Keratinocyte (primary cell): ENCODE data around the gene AAMP. TPM values are rescaled to one million over a fixed set of nuclear protein-coding genes. Genes with fewer than 3 reads are reported as not detected.

Experiments used
- DNase-seq: peaks from one replicate; pipeline ENCODE4 v3.0.0-alpha.2; 2011; ENCODE audit warnings: low read depth, missing footprints, low spot score
- FAIRE-seq: peaks from 2 replicates; lab custom pipeline; 2011; peaks lifted over from hg19 to GRCh38; lab: Jason Lieb, UNC
- H2AFZ ChIP-seq: 2 replicates; pipeline ENCODE4 v1.6.0; 2012; ENCODE audit warnings: low read length, control low read depth, inconsistent platforms; ENCODE audit not compliant: control insufficient read depth
- H3K27ac ChIP-seq: 2 replicates; pipeline ENCODE4 v1.5.1; 2011; ENCODE audit warnings: low read length; ENCODE audit not compliant: control insufficient read depth, insufficient read depth
- H3K27me3 ChIP-seq: 3 replicates; pipeline ENCODE4 v1.6.0; 2011; ENCODE audit warnings: low read length; ENCODE audit not compliant: control insufficient read depth, insufficient read depth; ENCODE audit errors: extremely low read depth
- H3K36me3 ChIP-seq, 2 experiments: 2 replicates in 1 of 2; 3 replicates in 1 of 2; pipeline ENCODE4 v1.5.1; 2011; ENCODE audit warnings: low read length in 2 of 2, mild to moderate bottlenecking in 1 of 2; ENCODE audit not compliant: control insufficient read depth in 2 of 2, insufficient read depth in 2 of 2; ENCODE audit errors: extremely low read depth in 1 of 2
- H3K4me1 ChIP-seq: 3 replicates; pipeline ENCODE4 v1.5.1; 2011; ENCODE audit warnings: low read length; ENCODE audit not compliant: control insufficient read depth, insufficient read depth; ENCODE audit errors: extremely low read depth
- H3K4me2 ChIP-seq: 3 replicates; pipeline ENCODE4 v1.6.0; 2011; ENCODE audit warnings: low read depth, low read length; ENCODE audit not compliant: control insufficient read depth, insufficient read depth; ENCODE audit errors: extremely low read depth
- H3K4me3 ChIP-seq, 3 experiments: fragments of 200-600 bp in 1 of 3; sonication (generic) in 1 of 3; 2 replicates in 2 of 3; 3 replicates in 1 of 3; pipeline ENCODE4 v1.5.1; 2011 to 2016; ENCODE audit warnings: low read length in 3 of 3, mild to moderate bottlenecking in 3 of 3, control low read depth in 2 of 3, inconsistent platforms in 1 of 3, low read depth in 1 of 3, mixed read lengths in 1 of 3, mixed run types in 1 of 3, moderate library complexity in 1 of 3; ENCODE audit not compliant: control insufficient read depth in 2 of 3, insufficient read depth in 2 of 3; ENCODE audit errors: extremely low read depth in 1 of 3
- H3K79me2 ChIP-seq: 2 replicates; pipeline ENCODE4 v1.6.0; 2012; ENCODE audit warnings: low read length; ENCODE audit not compliant: control insufficient read depth, insufficient read depth
- H3K9ac ChIP-seq: 3 replicates; pipeline ENCODE4 v1.6.0; 2011; ENCODE audit warnings: low read length; ENCODE audit not compliant: control insufficient read depth, insufficient read depth; ENCODE audit errors: extremely low read depth
- H3K9me1 ChIP-seq: 3 replicates; pipeline ENCODE4 v1.6.0; 2011; ENCODE audit warnings: low read length; ENCODE audit not compliant: control insufficient read depth, insufficient read depth; ENCODE audit errors: extremely low read depth
- H3K9me3 ChIP-seq: 2 replicates; pipeline ENCODE4 v1.5.1; 2012; ENCODE audit warnings: low read depth, low read length; ENCODE audit not compliant: control insufficient read depth
- H4K20me1 ChIP-seq: 3 replicates; pipeline ENCODE4 v1.6.0; 2011; ENCODE audit warnings: low read length; ENCODE audit not compliant: control insufficient read depth, insufficient read depth; ENCODE audit errors: extremely low read depth
- EZH2 ChIP-seq: IDR thresholded peaks from one replicate; pipeline ENCODE4 v1.6.1; 2012; ENCODE audit warnings: inconsistent platforms, mild to moderate bottlenecking, low read length, moderate library complexity
- dilution Hi-C: fragments of 300-500 bp; cut with MboI; formaldehyde crosslinking; loops from one replicate; pipeline ENCODE4 v1.7.0; 2020; ENCODE audit warnings: low sequenced_read_pairs; ENCODE audit not compliant: extremely low pct_ligation_motif_present
- polyA plus RNA-seq, 5 experiments: library from polyadenylated mRNA; depleted of rRNA in 3 of 5; stranded (reverse) in 3 of 5; stranded (forward) in 1 of 5; unstranded in 1 of 5; fragments of >200 nt; gene quantifications; 1 replicate in 1 of 5; 2 replicates in 3 of 5; 3 replicates in 1 of 5; pipeline versions ENCODE4 v1.2.1 to v1.2.3, GENCODE V29; 2011 to 2012; ENCODE audit warnings: missing spikeins in 2 of 5, low read depth in 1 of 5, low replicate concordance in 1 of 5
- TF ChIP-seq, protein P1 (sequence below), 3 experiments: IDR thresholded peaks in 1 of 3; conservative IDR thresholded peaks in 1 of 3; optimal IDR thresholded peaks in 1 of 3; 2 replicates in 2 of 3; 3 replicates in 1 of 3; pipeline versions ENCODE3 to v1.5.1; 2011; ENCODE audit warnings: low read length in 3 of 3, mild to moderate bottlenecking in 3 of 3, moderate library complexity in 2 of 3, control low read depth in 1 of 3, inconsistent platforms in 1 of 3; ENCODE audit not compliant: insufficient read depth in 2 of 3; ENCODE audit errors: extremely low read depth in 1 of 3

The AAMP gene
- polyA plus RNA-seq, 1 donor (not counting 4 experiments of a cell fraction or from before 2014, with no cell fraction given) = 78.4 TPM

DNA sequence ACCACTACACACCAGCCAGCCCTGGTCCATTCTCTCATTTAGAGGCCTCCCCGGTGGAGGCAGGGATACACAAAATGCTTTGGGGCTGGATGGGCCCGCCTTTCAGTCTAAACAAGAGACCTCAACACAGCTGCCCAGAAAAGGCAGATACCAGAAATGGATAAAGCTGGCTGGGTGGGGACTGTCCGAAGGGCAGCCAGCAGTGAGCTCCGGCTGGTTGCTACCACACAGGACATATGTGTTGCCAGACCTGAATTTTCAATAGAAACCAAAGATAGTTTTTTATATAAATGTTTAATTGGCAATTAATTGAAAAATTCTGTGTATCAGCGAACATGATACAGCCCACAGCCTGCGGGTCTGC, 7.7 kb downstream of the AAMP start:
- peaks cover 3% of the 10 kb centered on the region for H3K4me1 ChIP-seq
- H3K9me3 ChIP-seq = no peaks in the 10 kb centered on the region
- H3K4me3 ChIP-seq = no peak overlapping the region
- FAIRE-seq = no peak
- no peak for TF ChIP-seq EZH2
- TF ChIP-seq, protein P1, sequence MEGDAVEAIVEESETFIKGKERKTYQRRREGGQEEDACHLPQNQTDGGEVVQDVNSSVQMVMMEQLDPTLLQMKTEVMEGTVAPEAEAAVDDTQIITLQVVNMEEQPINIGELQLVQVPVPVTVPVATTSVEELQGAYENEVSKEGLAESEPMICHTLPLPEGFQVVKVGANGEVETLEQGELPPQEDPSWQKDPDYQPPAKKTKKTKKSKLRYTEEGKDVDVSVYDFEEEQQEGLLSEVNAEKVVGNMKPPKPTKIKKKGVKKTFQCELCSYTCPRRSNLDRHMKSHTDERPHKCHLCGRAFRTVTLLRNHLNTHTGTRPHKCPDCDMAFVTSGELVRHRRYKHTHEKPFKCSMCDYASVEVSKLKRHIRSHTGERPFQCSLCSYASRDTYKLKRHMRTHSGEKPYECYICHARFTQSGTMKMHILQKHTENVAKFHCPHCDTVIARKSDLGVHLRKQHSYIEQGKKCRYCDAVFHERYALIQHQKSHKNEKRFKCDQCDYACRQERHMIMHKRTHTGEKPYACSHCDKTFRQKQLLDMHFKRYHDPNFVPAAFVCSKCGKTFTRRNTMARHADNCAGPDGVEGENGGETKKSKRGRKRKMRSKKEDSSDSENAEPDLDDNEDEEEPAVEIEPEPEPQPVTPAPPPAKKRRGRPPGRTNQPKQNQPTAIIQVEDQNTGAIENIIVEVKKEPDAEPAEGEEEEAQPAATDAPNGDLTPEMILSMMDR (optimal IDR thresholded peaks at IDR 0.05 in 1 of 3, IDR thresholded peaks at IDR 0.05 in 1 of 3, conservative IDR thresholded peaks at IDR 0.05 in 1 of 3; ENCODE audit: extremely low read depth in 1 of 3, insufficient read depth in 2 of 3, low read length in 3 of 3) = no peak
- H3K36me3 ChIP-seq = peaks cover 26% of the 10 kb centered on the region in 2 experiments
- no peaks in the 10 kb centered on the region for H3K9me1 ChIP-seq
- dilution Hi-C loops = no loop called here
- H3K79me2 ChIP-seq = peaks cover under 1% of the 10 kb centered on the region
- DNase-seq = no peak
- H3K27ac ChIP-seq = no peak overlapping the region
- no peak overlapping the region for H2AFZ ChIP-seq
- H3K9ac ChIP-seq = no peak overlapping the region
- H3K4me2 ChIP-seq = no peak overlapping the region
- H4K20me1 ChIP-seq = peaks cover 6% of the 10 kb centered on the region
- H3K27me3 ChIP-seq = no peaks in the 10 kb centered on the region

GRCh38 chr2:218261423-218262236, 8.3 kb downstream of the AAMP start:
- no peaks in the 10 kb centered on the region for H3K79me2 ChIP-seq
- H3K27me3 ChIP-seq = no peaks in the 10 kb centered on the region
- no peak overlapping the region for H2AFZ ChIP-seq
- no peak for TF ChIP-seq EZH2
- TF ChIP-seq, protein P1 (optimal IDR thresholded peaks at IDR 0.05 in 1 of 3, IDR thresholded peaks at IDR 0.05 in 1 of 3, conservative IDR thresholded peaks at IDR 0.05 in 1 of 3; ENCODE audit: extremely low read depth in 1 of 3, insufficient read depth in 2 of 3, low read length in 3 of 3) = no peak
- peaks cover 3% of the 10 kb centered on the region for H3K4me1 ChIP-seq
- DNase-seq (no peak), FAIRE-seq (no peak)
- H3K4me3 ChIP-seq = no peak overlapping the region
- no peaks in the 10 kb centered on the region for H3K9me1 ChIP-seq
- H4K20me1 ChIP-seq = peaks cover 9% of the 10 kb centered on the region
- dilution Hi-C loops = no loop called here
- no peak overlapping the region for H3K9ac ChIP-seq
- H3K36me3 ChIP-seq = peaks cover 22% of the 10 kb centered on the region in 2 experiments
- H3K4me2 ChIP-seq = no peak overlapping the region
- H3K9me3 ChIP-seq = no peaks in the 10 kb centered on the region
- H3K27ac ChIP-seq = no peak overlapping the region
